Measurements from ENCODE around the gene PPP2R2B. TPM values are rescaled to one million over a fixed set of nuclear protein-coding genes. Genes with fewer than 3 reads are reported as not detected.
A peak's percentile ranks its signal among the peaks of the same experiment; 100 is the strongest.

Gene PPP2R2B
- total and polyA plus RNA-seq, 4 donors: 0.15 to 1.2 (median 0.55) TPM

DNA sequence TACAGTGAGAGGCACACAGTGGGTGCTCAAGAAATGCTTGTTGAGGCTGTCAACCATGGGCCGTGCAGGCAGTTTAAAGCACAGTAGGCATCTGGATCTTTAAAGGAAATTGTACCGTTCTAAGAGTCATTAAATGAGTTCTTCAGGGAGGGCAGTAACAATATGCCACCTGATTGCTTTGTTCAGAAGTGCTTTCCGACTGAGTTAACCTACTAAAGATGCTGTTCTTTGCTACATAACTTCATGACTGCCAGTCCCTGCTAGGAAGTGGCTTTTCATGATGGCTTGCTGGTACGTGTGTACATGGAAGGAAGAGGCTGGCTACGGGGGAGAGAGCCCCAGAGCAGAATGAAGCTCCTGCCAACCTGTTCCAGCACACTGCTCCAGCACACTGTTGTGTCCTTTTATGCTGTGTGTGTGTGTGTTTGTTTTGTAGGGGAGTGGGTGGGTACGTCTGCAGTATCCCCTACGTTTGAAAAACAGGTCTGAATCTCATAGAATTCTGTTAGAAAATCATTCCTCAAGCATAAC is 41.9 kb upstream of the PPP2R2B start:
- no peaks in the 10 kb centered on the region for H3K9me3 ChIP-seq (ENCODE audit: control insufficient read depth in 4 of 4, insufficient read depth in 3 of 4, low read length in 3 of 4)
- no peak overlapping the region for H3K27ac ChIP-seq (ENCODE audit: low read depth in 1 of 2, low read length in 1 of 2)
- no peaks in the 10 kb centered on the region for H3K4me1 ChIP-seq (ENCODE audit: control insufficient read depth in 5 of 5, insufficient read depth in 5 of 5, low read length in 5 of 5)
- H3K27me3 ChIP-seq (ENCODE audit: control insufficient read depth in 3 of 3, insufficient read depth in 3 of 3, low read length in 2 of 3): no peaks in the 10 kb centered on the region
- H3K4me3 ChIP-seq: no peak overlapping the region
- no peaks in the 10 kb centered on the region for H3K36me3 ChIP-seq (ENCODE audit: control insufficient read depth in 4 of 4, insufficient read depth in 4 of 4, low read length in 4 of 4)
- H3K9ac ChIP-seq (ENCODE audit: insufficient read depth in 1 of 2, low read length in 2 of 2): no peak overlapping the region
- ATAC-seq (ENCODE audit: insufficient read depth, low FRiP score): no peak
- WGBS, 2 donors: 53 to 64% methylated on average over 7 of the region's 7 CpGs
- TF ChIP-seq, protein P1, sequence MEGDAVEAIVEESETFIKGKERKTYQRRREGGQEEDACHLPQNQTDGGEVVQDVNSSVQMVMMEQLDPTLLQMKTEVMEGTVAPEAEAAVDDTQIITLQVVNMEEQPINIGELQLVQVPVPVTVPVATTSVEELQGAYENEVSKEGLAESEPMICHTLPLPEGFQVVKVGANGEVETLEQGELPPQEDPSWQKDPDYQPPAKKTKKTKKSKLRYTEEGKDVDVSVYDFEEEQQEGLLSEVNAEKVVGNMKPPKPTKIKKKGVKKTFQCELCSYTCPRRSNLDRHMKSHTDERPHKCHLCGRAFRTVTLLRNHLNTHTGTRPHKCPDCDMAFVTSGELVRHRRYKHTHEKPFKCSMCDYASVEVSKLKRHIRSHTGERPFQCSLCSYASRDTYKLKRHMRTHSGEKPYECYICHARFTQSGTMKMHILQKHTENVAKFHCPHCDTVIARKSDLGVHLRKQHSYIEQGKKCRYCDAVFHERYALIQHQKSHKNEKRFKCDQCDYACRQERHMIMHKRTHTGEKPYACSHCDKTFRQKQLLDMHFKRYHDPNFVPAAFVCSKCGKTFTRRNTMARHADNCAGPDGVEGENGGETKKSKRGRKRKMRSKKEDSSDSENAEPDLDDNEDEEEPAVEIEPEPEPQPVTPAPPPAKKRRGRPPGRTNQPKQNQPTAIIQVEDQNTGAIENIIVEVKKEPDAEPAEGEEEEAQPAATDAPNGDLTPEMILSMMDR (IDR thresholded peaks at IDR 0.05; ENCODE audit: control extremely low read depth, extremely low read depth): no peak
- DNase-seq: no peak

- H3K9me3 ChIP-seq (ENCODE audit: control insufficient read depth in 4 of 4, insufficient read depth in 3 of 4, low read length in 3 of 4): no peaks in the 10 kb centered on the region
- no peaks in the 10 kb centered on the region for H3K36me3 ChIP-seq (ENCODE audit: control insufficient read depth in 4 of 4, insufficient read depth in 4 of 4, low read length in 4 of 4)
- WGBS, 2 donors: 81 to 90% methylated on average over 2 of the region's 2 CpGs
- no peaks in the 10 kb centered on the region for H3K27me3 ChIP-seq (ENCODE audit: control insufficient read depth in 3 of 3, insufficient read depth in 3 of 3, low read length in 2 of 3)
- TF ChIP-seq, protein P1 (IDR thresholded peaks at IDR 0.05; ENCODE audit: control extremely low read depth, extremely low read depth): no peak
- DNase-seq: peak in 2 of 3 donors; percentile 1 to 5
- no peak for ATAC-seq (ENCODE audit: insufficient read depth, low FRiP score)
- H3K4me3 ChIP-seq: no peak overlapping the region
- no peak overlapping the region for H3K27ac ChIP-seq (ENCODE audit: low read depth in 1 of 2, low read length in 1 of 2)
- no peaks in the 10 kb centered on the region for H3K4me1 ChIP-seq (ENCODE audit: control insufficient read depth in 5 of 5, insufficient read depth in 5 of 5, low read length in 5 of 5)
- no peak overlapping the region for H3K9ac ChIP-seq (ENCODE audit: insufficient read depth in 1 of 2, low read length in 2 of 2)
These were observed 40.7 kb upstream of the PPP2R2B start for GRCh38 chr5:146919304-146919703.

GRCh38 chr5:146917931-146918330 is 39.4 kb upstream of the PPP2R2B start:
- DNase-seq (no peak), ATAC-seq (ENCODE audit: insufficient read depth, low FRiP score) (no peak)
- H3K27ac ChIP-seq (ENCODE audit: low read depth in 1 of 2, low read length in 1 of 2): no peak overlapping the region
- H3K4me1 ChIP-seq (ENCODE audit: control insufficient read depth in 5 of 5, insufficient read depth in 5 of 5, low read length in 5 of 5): no peaks in the 10 kb centered on the region
- WGBS, 2 donors: 74 to 75% methylated on average over 1 of the region's 1 CpG
- no peak overlapping the region for H3K4me3 ChIP-seq
- TF ChIP-seq, protein P1 (IDR thresholded peaks at IDR 0.05; ENCODE audit: control extremely low read depth, extremely low read depth): no peak
- H3K9me3 ChIP-seq (ENCODE audit: control insufficient read depth in 4 of 4, insufficient read depth in 3 of 4, low read length in 3 of 4): no peaks in the 10 kb centered on the region
- H3K9ac ChIP-seq (ENCODE audit: insufficient read depth in 1 of 2, low read length in 2 of 2): no peak overlapping the region
- no peaks in the 10 kb centered on the region for H3K27me3 ChIP-seq (ENCODE audit: control insufficient read depth in 3 of 3, insufficient read depth in 3 of 3, low read length in 2 of 3)
- H3K36me3 ChIP-seq (ENCODE audit: control insufficient read depth in 4 of 4, insufficient read depth in 4 of 4, low read length in 4 of 4): no peaks in the 10 kb centered on the region

- no peak for ATAC-seq (ENCODE audit: insufficient read depth, low FRiP score)
- H3K36me3 ChIP-seq (ENCODE audit: control insufficient read depth in 4 of 4, insufficient read depth in 4 of 4, low read length in 4 of 4): no peaks in the 10 kb centered on the region
- no peaks in the 10 kb centered on the region for H3K9me3 ChIP-seq (ENCODE audit: control insufficient read depth in 4 of 4, insufficient read depth in 3 of 4, low read length in 3 of 4)
- H3K27me3 ChIP-seq (ENCODE audit: control insufficient read depth in 3 of 3, insufficient read depth in 3 of 3, low read length in 2 of 3): no peaks in the 10 kb centered on the region
- H3K4me1 ChIP-seq (ENCODE audit: control insufficient read depth in 5 of 5, insufficient read depth in 5 of 5, low read length in 5 of 5): no peaks in the 10 kb centered on the region
- H3K9ac ChIP-seq (ENCODE audit: insufficient read depth in 1 of 2, low read length in 2 of 2): no peak overlapping the region
- no peak overlapping the region for H3K27ac ChIP-seq (ENCODE audit: low read depth in 1 of 2, low read length in 1 of 2)
- 75 to 83% methylated on average over 3 of the region's 3 CpGs for WGBS, 2 donors
- no peak overlapping the region for H3K4me3 ChIP-seq
- TF ChIP-seq, protein P1 (IDR thresholded peaks at IDR 0.05; ENCODE audit: control extremely low read depth, extremely low read depth): no peak
- DNase-seq: no peak
These were observed 34.3 kb upstream of the PPP2R2B start for GRCh38 chr5:146912874-146913273.

All from lung (tissue), 12 donors.